DND-41 (cell line): ENCODE measurements around the gene FGF14.

ENCODE experiments used
- CTCF ChIP-seq: IDR thresholded peaks from 2 replicates; pipeline ENCODE4 v1.5.1; 2012; ENCODE audit warnings: borderline replicate concordance, low read length, moderate library complexity, mild to moderate bottlenecking; ENCODE audit not compliant: poor library complexity, severe bottlenecking; ENCODE audit errors: extremely low read depth
- EZH2 ChIP-seq: IDR thresholded peaks from 3 replicates; pipeline ENCODE4 v1.6.1; 2012; ENCODE audit warnings: borderline replicate concordance, low read depth, mild to moderate bottlenecking, moderate library complexity, low read length, inconsistent platforms; ENCODE audit not compliant: severe bottlenecking

GRCh38 chr13:101833671-101834070 is 568.2 kb downstream of the FGF14 start:
- TF ChIP-seq CTCF (no peak), EZH2 (no peak)
